HS-27A (cell line): Measurements from ENCODE around the gene PCIF1.
A peak's percentile ranks its signal among the peaks of the same experiment; 100 is the strongest.
"Not testable (repeated sequence)": the region's sequence is repeated elsewhere in the genome, so short reads cannot be mapped to it uniquely, and the experiment has no call there.

Experiments used
- DNase-seq: peaks from one replicate; pipeline ENCODE4 v3.0.0-alpha.2; 2012; ENCODE audit warnings: low read depth, missing footprints

PCIF1 gene

DNA sequence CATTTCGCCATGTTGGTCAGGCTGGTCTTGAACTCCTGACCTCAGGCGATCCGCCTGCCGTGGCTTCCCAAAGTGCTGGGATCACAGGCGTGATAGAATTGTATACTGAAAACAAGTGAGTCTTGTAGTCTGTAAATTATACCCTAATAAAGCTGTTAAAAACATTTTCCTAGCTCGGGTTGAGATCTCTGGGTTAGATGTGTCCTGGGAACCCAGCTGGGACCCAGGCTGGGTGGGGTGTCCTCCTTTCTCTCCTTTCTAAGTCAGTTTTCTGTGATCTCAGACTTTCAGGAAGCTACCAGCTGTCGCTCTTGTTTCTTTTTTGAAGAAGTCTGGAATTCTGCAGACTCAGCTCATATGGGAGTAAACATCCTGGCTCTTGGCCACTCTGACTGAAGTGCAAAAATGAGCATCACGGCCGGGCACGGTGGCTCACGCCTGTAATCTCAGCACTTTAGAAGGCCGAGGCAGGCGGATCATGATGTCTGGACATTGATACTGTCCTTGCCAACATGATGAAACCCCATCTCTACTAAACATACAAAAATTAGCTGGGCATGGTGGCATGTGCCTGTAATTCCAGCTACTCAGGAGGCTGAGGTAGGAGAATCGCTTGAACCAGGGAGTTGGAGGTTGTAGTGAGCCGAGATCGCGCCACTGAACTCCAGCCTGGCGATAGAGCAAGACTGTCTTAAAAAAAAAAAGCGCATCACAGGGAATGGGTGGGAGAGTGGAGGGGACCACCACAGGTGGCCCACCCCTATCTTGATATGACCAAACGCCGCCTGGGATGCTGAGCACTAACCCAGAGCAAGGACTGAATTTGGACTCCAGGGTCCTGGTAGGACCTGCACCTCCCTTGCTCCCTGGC is 9.9 kb upstream of the PCIF1 start:
- DNase-seq: no peak

DNA sequence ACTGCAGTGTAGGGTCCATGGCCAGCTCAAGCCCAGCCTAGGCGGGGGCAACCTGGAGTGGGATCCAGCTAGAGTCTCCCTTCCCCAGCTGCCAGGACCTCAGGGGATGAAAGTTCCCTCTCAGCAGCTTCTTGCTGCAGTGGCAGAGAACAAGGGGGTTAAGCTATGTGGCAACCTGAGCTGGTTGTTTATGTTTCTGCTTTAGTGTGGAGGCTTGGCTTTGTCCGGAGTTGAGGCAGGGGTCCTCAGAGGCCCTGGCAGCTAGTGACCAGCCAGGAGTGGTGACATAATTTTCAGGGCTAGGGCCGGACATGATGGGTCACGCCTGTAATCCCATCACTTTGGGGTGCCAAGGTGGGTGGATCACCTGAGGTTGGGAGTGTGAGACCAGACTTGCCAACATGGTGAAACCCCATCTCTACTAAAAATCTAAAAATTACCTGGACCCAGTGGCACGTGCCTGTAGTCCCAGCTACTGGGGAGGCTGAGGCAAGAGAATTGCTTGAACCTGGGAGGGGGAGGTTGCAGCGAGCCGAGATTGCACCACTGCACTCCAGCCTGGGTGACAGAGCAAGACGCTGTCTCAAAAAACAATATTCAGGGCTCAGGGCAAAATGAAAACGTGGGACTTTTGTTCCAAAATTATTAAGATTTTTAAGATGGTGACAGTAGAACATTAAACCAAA is 8.5 kb upstream of the PCIF1 start:
- no peak for DNase-seq

DNA sequence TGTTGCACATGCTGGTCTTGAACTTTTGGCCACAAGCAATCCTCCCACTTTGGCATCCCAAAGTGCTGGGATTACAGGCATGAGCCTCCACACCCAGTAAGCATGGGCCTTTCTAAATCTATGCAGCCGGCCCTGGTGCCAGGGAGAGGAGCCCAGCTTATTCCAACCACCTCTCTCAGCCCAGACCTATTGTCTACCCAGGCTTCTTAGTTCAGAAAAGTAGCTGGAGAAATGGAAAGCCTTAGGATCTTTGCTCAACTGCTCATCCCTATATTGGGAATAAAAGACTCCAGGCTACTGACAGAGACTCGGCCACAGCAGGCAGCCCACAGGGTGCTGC is 7.8 kb upstream of the PCIF1 start:
- DNase-seq: no peak

DNA sequence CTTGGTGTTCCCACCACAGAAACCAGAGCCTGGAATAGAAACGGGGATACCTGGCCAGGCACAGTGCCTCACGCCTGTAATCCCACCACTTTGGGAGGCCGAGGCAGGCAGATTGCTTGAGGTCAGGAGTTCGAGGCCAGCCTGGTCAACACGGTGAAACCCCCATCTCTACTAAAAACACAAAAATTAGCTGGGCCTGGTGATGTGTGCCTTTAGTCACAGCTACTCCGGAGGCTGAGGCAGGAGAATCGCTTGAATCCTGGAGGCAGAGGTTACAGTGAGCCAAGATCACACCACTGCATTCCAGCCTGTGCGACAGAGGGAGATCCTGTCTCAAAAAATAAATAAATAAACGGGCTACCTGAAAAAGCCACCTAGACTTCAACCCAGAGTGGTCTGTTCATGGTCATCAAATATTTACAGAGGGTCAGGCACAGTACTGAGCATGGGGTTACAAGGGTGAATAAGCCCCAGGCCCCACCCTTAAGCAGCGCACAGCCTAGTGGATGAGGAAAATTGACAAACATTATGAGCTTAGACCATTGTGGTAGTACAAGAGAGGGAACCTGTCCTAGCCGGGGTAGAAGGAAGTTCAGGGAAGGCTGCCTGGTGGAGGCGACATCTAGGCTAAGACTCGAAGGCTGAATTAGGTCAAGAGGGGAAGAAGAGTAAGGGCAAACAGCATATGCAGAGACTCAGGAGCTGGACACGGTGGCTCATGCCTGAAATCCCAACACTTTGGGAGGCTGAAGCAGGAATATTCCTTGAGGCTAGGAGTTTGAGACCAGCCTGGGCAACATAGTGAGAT is 7.2 kb upstream of the PCIF1 start:
- DNase-seq: no peak

DNA sequence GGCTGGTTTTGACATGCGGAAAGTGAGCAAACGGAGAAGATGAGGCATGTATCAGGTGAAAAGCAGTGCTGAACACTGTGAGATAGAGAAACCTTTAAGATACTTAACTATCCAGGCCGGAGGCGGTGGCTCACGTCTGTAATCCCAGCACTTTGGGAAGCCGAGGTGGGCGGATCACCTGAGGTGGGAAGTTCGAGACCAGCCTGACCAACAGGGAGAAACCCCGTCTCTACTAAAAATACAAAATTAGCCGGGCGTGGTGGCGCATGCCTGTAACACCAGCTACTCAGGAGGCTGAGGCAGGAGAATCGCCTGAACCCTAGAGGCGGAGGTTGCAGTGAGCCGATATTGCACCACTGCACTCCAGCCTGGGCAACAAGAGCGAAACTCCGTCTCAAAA is 2.8 kb upstream of the PCIF1 start:
- DNase-seq: not testable (repeated sequence)

DNA sequence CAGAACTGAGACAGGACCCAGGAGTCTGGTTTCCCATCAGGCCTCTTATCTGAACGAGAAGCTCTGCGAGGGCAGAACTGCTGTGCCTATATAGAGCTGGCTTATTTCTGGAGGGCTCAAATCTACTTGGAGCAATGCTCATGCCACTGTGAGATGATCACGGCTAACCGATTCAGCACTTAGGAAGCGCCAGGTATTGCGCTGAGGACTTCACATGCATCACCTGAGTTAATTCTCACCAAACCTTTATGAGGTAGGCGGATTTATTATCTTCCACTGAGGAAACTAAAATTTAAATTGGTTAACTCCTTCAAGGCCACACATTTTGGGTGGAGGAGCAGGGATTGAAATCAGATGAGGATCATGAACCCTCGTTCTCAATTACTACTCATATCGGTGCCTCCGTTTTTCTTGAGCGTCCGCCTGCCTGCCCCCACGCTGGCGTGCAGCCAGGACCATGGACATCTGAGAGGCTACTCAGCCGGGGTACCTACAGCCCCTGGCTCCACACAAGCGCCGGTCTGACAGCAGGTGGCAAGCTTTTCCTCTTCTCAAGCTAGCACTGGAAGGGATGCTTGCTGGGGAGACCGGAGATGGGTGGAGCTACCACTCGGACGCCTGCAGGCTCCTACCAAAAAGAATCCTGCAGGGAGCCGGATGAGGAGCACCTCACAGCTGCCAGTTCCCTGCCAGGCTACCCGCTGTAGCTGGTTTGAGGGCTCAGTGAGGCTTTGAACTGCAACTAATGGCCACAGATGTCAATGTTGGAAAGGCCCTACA is 1.0 kb upstream of the PCIF1 start:
- peak; percentile 43 for DNase-seq

DNA sequence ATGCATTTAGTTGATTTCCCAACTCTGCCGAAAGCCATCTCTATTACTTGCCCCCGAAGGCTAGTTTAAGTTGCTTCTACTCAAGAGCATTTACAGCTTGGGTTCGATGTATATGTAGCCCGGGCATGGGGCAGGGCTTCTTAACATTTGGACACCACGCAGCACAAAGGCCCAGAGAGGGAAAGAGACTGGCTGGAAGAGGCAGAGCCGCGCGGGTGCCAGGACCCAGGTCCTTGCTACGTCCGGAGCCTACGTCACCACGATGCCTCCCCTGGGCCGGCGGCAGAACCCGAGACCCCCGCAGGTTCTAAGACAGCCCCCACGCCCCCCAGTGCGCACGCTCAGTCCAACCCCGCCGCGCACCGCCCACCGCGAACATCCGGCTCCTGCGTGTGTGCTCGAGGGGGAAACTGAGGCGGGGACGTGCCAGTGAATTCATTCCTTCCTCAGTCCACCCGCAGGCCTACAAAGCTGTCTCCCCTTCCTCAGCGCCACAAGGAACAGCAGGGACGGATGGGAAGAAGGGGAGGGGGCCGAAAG is 367 bp upstream of the PCIF1 start:
- peak; percentile 26 for DNase-seq

DNA sequence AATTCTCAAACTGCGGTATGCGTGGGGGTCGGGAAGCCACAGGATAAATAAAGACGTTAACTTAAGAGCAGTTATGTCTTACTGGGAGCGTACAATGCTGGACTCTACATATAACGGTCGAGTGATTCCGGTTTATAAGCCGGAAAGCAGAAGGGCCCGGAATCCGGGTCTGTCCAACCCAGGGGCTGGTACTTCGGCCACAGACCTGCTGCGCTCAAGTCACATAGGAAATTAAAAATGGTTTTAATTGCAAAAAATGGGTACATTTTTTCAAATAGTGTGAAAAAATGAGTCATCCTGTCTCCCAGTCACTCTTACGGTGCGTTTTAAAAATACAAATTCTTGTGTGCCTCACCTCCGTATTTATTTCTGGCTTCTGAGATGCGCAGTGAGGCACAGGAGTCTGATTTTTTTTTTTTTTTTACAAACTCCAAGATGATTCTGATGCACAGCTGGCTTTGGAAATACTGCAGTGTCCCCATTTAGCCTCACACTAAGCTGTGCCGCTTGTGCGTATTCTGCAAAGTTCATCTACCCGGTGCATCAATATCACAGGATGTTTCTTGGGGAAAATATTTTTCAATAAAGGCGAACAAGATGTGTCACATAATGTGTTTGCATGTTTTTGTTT is 1.0 kb downstream of the PCIF1 start:
- no peak for DNase-seq

DNA sequence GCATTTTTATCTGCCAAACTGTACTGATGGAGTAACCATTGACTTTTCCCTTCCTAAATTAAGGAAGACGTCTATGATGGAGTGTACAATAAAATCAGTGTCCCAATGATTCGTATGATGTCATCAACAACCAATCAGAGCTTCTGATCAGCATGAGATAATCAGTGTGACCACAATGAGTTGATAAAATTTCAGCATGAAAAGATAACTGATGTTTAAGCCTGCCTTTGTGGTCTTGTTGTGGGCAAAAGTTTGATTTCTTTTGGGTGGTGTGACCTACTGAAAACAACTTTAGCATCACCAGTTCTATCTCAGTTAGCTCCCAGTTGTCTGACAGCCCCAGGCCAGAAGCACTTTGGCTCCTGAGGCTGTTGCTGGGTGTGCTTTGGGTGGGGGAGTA is 3.3 kb downstream of the PCIF1 start:
- DNase-seq: no peak

DNA sequence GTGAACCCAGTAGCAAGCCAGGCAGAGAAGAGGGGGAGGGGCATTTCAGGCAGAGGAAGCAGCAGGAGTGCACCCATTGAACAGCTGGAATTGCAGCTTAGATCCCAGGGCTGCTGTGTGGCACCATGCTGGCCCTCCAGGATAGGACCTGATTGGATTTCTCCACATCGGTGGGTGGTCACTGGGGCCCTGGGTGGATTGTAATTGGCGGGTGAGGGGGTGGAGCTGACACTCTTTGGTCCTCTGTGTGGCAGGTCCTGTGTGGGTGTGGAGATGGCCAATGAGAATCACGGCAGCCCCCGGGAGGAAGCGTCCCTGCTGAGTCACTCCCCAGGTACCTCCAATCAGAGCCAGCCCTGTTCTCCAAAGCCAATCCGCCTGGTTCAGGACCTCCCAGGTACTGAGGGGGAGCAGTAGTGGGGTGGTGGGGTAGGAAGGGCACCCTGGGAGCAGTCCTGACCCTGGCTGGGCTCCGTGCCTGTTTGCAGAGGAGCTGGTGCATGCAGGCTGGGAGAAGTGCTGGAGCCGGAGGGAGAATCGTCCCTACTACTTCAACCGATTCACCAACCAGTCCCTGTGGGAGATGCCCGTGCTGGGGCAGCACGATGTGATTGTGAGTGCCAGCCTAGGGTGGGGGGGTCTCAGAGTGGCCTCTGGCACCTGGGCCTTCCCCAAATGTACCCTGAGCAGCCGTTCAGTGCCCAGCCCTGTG is 4.4 kb downstream of the PCIF1 start:
- DNase-seq: no peak

DNA sequence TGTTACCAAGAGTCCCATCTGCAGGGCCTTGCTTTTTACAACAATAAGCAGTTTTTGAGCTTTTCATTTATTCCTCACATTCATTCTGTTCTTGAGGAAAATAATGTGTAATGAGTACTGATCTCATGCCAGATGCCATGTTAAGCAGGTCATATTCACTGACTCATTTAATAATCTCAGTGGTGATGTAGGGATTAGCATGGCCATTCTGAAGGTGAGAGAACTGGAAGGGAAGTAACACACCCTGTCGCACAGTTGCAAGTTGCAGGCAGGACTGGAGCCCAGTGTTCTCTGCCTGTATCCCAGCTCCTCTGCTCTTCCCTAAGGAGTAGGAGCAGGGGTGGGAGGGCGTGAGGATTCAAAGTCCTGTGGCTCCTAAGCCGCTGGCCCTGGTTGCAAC is 5.6 kb downstream of the PCIF1 start:
- DNase-seq: no peak

DNA sequence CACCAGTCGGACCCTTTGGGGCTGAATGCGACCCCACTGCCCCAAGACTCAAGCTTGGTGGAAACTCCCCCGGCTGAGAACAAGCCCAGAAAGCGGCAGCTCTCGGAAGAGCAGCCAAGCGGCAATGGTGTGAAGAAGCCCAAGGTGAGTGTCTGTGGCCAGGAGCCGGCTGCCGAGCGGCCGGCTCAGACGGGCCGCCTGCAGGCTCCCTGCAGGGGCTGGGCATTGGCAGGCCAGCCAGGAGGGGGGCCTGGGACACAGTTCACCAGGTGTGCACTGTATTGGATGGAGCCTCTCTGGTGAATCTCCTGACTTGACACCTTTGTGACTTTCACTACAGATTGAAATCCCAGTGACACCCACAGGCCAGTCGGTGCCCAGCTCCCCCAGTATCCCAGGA is 6.0 kb downstream of the PCIF1 start:
- no peak for DNase-seq

DNA sequence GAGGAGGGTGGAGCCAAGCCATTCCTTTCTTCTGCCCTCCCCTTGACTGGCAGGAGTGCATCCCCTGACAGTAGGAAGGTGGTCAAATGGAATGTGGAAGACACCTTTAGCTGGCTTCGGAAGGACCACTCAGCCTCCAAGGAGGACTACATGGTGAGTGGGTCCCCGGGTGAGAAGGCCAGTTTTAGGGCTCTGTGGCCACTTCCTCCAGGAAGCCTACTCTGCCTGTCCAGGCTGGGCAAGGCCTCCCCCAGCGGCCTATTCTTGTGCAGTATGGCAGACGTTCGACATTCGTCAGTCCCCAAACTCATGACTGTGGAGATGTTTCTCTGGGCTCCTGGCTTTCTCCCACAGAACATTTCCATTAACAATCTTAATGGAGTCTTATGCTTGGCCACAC is 9.1 kb downstream of the PCIF1 start:
- DNase-seq: no peak

DNA sequence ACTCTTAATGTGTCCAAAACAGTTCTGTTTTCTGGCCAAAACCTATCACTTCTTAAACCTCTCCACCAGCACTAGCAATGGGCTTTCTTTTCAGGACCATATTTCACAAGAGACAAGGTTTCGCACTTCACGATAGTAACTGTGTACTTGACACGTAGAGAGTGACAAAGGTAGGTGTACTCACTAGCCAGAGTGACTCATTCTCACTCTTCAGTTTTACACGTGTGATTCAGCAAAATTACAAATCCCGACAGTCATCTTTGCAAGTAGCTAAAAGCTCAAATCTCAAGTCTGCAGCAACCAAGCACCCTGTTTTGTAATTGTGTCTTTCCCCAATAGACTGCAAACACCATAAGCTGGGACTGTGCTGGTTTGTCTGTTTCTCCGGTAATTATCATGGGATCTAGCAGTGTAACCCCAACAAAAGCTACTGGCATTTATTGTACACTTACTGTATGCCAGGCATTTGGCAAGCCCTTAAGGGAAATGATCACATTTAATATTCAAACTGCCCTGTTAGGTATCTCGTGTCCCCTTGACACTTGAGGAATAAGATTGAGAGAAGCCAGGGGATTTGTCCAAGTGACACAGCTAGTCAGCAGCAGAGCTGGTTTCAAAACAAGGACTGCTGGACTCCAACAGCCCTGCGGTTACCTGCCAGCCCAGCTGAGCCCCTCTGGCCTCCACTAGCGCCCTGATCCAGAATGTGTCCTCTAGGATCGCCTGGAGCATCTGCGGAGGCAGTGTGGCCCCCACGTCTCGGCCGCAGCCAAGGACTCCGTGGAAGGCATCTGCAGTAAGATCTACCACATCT is 9.9 kb downstream of the PCIF1 start:
- DNase-seq: no peak

DNA sequence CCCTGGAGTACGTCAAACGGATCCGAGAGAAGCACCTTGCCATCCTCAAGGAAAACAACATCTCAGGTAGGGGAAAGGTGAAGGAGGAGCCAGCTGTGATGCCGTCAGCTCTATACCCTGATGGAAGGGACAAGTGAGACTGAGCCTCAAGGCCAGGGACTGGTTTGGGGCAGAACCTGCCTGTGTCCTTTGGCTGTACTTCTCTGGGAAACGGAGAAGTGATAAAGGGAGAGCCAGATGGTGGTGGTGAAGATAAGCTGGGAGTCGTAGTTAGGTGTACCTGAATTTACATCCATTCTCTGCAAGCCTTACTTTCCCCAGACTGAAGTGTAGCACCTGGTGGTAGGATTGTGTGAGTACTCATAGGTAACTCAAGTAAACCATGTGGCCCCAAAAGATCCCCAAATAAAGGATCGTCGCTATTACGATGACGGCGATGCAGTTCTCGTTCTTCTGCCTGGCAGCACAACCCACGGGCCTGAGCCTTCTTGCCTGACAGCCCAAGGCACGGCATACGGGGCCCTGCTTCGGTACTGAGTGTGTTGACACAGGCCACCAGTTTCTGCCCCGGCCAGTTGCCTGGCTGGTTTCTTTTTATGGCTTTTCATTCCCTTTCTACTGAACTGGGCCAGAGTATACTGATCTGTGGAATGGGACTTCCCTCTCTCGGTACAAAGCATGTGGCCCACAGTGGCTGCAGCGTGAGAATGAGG is 10.6 kb downstream of the PCIF1 start:
- no peak for DNase-seq

DNA sequence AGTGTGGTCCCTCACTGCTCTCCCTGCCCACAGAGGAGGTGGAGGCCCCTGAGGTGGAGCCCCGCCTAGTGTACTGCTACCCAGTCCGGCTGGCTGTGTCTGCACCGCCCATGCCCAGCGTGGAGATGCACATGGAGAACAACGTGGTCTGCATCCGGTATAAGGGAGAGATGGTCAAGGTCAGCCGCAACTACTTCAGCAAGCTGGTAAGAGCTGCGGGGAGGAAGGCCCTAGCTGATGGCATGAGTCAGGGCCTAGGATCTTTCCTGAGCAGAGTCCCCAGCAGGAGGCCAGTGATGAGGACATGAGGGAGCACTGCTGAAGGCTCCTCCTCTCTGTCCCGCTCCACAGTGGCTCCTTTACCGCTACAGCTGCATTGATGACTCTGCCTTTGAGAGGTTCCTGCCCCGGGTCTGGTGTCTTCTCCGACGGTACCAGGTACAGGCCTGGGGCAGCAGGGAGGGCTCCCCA is 11.2 kb downstream of the PCIF1 start:
- DNase-seq: no peak

DNA sequence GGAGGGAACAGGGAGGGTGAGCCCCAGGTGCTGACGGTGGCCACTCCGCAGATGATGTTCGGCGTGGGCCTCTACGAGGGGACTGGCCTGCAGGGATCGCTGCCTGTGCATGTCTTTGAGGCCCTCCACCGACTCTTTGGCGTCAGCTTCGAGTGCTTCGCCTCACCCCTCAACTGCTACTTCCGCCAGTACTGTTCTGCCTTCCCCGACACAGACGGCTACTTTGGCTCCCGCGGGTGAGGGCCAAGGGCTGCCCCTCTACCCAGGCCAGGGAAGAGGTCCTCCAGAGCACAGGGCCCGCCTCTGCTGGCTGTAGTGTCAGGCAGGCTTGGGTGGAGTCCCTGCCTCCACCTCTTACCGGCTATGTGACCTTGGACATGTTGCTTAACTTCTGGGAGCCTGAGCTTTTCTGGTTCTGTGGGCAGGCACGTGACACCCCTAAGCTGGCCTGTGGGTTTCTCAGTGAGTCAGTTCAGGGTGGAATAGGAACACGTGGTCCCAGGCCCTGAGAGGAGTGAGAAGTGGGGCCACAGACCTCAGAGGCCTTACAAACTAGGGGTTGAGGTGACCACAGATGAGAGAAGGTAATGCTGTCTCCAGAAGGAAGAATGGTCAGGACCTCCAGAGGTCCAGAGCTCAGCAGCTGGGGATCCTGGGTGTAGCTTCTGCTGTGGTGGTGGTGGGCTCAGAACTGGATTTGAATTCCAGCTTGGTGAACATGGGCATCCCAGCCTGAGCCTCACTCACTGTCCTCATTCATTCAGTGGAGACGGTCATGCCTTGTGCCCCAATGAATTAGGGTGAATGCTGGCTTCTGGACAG is 11.9 kb downstream of the PCIF1 start:
- no peak for DNase-seq
